Measurements from ENCODE around the gene NRL. TPM values are rescaled to one million over a fixed set of nuclear protein-coding genes. Genes with fewer than 3 reads are reported as not detected.
"Not testable (repeated sequence)": the region's sequence is repeated elsewhere in the genome, so short reads cannot be mapped to it uniquely, and the experiment has no call there.

Gene NRL
- total RNA-seq, 1 donor from 2014 or later = 0.48 TPM

DNA sequence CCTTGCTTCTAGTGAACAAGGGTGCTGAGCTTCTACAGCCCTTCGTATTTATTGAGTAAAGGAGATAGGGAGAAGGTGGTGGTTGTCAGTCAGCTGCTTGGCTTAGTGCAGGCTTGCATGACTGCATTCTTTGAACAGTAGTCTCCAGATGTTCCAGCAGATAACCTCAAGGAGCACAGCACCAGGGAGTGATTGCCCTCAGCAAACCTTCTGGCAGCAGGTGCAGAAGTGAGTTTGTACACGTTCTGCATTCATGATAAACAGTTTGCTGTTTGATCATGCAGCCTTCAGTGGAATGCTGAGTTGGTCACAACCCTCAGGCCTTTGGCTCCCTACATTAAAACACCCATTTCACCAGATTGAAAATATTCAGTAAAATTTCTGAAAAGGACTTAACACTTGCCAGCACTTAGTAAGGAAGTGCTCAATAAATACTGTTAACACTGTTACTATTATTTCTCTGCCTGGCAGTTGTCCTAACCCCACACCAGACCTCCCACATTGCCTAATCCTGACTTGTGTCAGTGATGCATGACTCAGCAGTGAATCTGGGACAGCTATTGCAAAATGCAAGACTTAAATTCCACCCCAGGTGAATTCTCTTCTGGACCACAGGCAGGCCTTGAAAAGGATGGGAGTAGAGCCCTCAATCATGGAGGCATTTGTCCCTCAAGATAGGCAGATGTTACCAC, 81.9 kb downstream of the NRL start:
- Histone ChIP-seq H3K79me2 (ENCODE audit: insufficient read depth, low read length) (no peaks in the 10 kb centered on the region), H3K9ac (ENCODE audit: low read length) (no peak overlapping the region), H3K27ac (ENCODE audit: low read depth, low read length) (no peak overlapping the region), H3K4me3 (ENCODE audit: insufficient read depth, low read depth, low read length) (no peak overlapping the region), H3K27me3 (ENCODE audit: insufficient read depth, low read length) (no peaks in the 10 kb centered on the region), H3K9me3 (ENCODE audit: insufficient read depth, low read depth, low read length) (no peaks in the 10 kb centered on the region), H3K36me3 (ENCODE audit: insufficient read depth, low read length) (no peaks in the 10 kb centered on the region), H4K20me1 (ENCODE audit: insufficient read depth, low read length) (no peaks in the 10 kb centered on the region), H3K4me1 (ENCODE audit: insufficient read depth, low read length) (no peaks in the 10 kb centered on the region), H3K4me2 (ENCODE audit: low read length) (no peak overlapping the region), H2AFZ (ENCODE audit: low read depth, low read length) (no peak overlapping the region)
- Mint-ChIP-seq H3K36me3 (ENCODE audit: low read depth, unreplicated experiment) (no peaks in the 10 kb centered on the region), H3K27ac (ENCODE audit: unreplicated experiment) (no peak overlapping the region), H3K9me3 (ENCODE audit: unreplicated experiment) (peaks cover 26% of the 10 kb centered on the region), H3K4me1 (ENCODE audit: low read depth, unreplicated experiment) (peaks cover 4% of the 10 kb centered on the region), H3K27me3 (ENCODE audit: low read depth, unreplicated experiment) (peaks cover 7% of the 10 kb centered on the region), H3K4me3 (ENCODE audit: unreplicated experiment) (no peak overlapping the region)
- FAIRE-seq (no peak), DNase-seq (ENCODE audit: low read depth) (peak; percentile 66)
- TF ChIP-seq, protein P1, sequence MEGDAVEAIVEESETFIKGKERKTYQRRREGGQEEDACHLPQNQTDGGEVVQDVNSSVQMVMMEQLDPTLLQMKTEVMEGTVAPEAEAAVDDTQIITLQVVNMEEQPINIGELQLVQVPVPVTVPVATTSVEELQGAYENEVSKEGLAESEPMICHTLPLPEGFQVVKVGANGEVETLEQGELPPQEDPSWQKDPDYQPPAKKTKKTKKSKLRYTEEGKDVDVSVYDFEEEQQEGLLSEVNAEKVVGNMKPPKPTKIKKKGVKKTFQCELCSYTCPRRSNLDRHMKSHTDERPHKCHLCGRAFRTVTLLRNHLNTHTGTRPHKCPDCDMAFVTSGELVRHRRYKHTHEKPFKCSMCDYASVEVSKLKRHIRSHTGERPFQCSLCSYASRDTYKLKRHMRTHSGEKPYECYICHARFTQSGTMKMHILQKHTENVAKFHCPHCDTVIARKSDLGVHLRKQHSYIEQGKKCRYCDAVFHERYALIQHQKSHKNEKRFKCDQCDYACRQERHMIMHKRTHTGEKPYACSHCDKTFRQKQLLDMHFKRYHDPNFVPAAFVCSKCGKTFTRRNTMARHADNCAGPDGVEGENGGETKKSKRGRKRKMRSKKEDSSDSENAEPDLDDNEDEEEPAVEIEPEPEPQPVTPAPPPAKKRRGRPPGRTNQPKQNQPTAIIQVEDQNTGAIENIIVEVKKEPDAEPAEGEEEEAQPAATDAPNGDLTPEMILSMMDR (IDR thresholded peaks at IDR 0.05; ENCODE audit: insufficient read depth, low read depth, low read length) = no peak
- no peak for TF ChIP-seq EZH2 (IDR thresholded peaks at IDR 0.05; ENCODE audit: insufficient read depth, low read length)

DNA sequence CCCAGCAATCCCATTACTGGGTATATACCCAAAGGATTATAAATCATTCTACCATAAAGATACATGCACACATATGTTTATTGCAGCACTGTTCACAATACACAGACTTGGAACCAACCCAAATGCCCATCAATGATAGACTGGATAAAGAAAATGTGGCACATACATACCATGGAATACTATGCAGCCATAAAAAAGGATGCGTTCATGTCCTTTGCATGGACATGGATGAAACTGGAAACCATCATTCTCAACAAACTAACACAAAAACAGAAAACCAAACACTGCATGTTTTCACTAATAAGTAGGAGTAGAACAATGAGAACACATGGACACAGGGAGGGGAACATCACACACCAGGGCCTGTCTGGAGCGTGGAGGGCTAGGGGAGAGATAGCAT, 83.4 kb downstream of the NRL start:
- H3K4me3 ChIP-seq (ENCODE audit: insufficient read depth, low read depth, low read length); H3K27ac Mint-ChIP-seq (ENCODE audit: unreplicated experiment); H3K9ac ChIP-seq (ENCODE audit: low read length); H3K9me3 ChIP-seq (ENCODE audit: insufficient read depth, low read depth, low read length); H4K20me1 ChIP-seq (ENCODE audit: insufficient read depth, low read length); H3K27ac ChIP-seq (ENCODE audit: low read depth, low read length); H2AFZ ChIP-seq (ENCODE audit: low read depth, low read length); DNase-seq (ENCODE audit: low read depth); H3K4me3 Mint-ChIP-seq (ENCODE audit: unreplicated experiment); H3K4me1 Mint-ChIP-seq (ENCODE audit: low read depth, unreplicated experiment); H3K36me3 Mint-ChIP-seq (ENCODE audit: low read depth, unreplicated experiment); H3K4me1 ChIP-seq (ENCODE audit: insufficient read depth, low read length); H3K4me2 ChIP-seq (ENCODE audit: low read length); FAIRE-seq; H3K27me3 ChIP-seq (ENCODE audit: insufficient read depth, low read length); H3K36me3 ChIP-seq (ENCODE audit: insufficient read depth, low read length); H3K79me2 ChIP-seq (ENCODE audit: insufficient read depth, low read length): not testable (repeated sequence)
- Mint-ChIP-seq H3K9me3 (ENCODE audit: unreplicated experiment) (peaks cover 26% of the 10 kb centered on the region), H3K27me3 (ENCODE audit: low read depth, unreplicated experiment) (peaks cover 18% of the 10 kb centered on the region)

DNA sequence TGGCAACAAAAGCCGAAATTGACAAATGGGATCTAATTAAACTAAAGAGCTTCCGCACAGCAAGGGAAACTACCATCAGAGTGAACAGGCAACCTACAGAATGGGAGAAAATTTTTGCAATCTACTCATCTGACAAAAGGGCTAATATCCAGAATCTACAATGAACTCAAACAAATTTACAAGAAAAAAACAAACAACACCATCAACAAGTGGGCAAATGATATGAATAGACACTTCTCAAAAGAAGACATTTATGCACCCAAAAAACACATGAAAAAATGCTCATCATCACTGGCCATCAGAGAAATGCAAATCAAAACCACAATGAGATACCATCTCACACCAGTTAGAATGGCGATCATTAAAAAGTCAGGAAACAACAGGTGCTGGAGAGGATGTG, 85.1 kb downstream of the NRL start:
- not testable (repeated sequence) for H3K4me1 Mint-ChIP-seq (ENCODE audit: low read depth, unreplicated experiment); H3K4me2 ChIP-seq (ENCODE audit: low read length); H3K27ac ChIP-seq (ENCODE audit: low read depth, low read length); H3K9me3 ChIP-seq (ENCODE audit: insufficient read depth, low read depth, low read length); H3K4me1 ChIP-seq (ENCODE audit: insufficient read depth, low read length); H4K20me1 ChIP-seq (ENCODE audit: insufficient read depth, low read length); H3K36me3 Mint-ChIP-seq (ENCODE audit: low read depth, unreplicated experiment); H2AFZ ChIP-seq (ENCODE audit: low read depth, low read length); H3K79me2 ChIP-seq (ENCODE audit: insufficient read depth, low read length); H3K27ac Mint-ChIP-seq (ENCODE audit: unreplicated experiment); FAIRE-seq; DNase-seq (ENCODE audit: low read depth); H3K9ac ChIP-seq (ENCODE audit: low read length); H3K4me3 ChIP-seq (ENCODE audit: insufficient read depth, low read depth, low read length); H3K36me3 ChIP-seq (ENCODE audit: insufficient read depth, low read length); H3K4me3 Mint-ChIP-seq (ENCODE audit: unreplicated experiment); H3K27me3 ChIP-seq (ENCODE audit: insufficient read depth, low read length)
- Mint-ChIP-seq H3K27me3 (ENCODE audit: low read depth, unreplicated experiment) (peaks cover 24% of the 10 kb centered on the region), H3K9me3 (ENCODE audit: unreplicated experiment) (peaks cover 26% of the 10 kb centered on the region)

Small RNA genes within 50 kb of the gene (microRNA-seq; reads per million reads assigned to microRNA genes)
- not detected for gene MIR7703

Other genes with a start within 250 kb of the NRL start
- gene DHRS4, start 161.2 kb downstream of the NRL start, total RNA-seq = 14.2 and 18.4 TPM in 2 replicates
- gene DHRS4L2, start 126.0 kb downstream of the NRL start, total RNA-seq = 13.4 and 15.8 TPM in 2 replicates
- 0.34 and 0.38 TPM in 2 replicates for gene CARMIL3, start 62.9 kb downstream of the NRL start, total RNA-seq
- gene CPNE6, start 43.4 kb downstream of the NRL start, total RNA-seq = not detected in 2 replicates
- 73.8 and 101 TPM in 2 replicates for gene PCK2, start 20.6 kb downstream of the NRL start, total RNA-seq
- 26.9 and 27.1 TPM in 2 replicates for gene DCAF11, start 172 bp downstream of the NRL start, total RNA-seq
- gene FITM1, start 15.7 kb upstream of the NRL start, total RNA-seq = 0.25 TPM in 1 of 2 replicates, not detected in the other
- gene PSME1, start 21.2 kb upstream of the NRL start, total RNA-seq = 116 and 122 TPM in 2 replicates
- 16.7 and 18.5 TPM in 2 replicates for gene EMC9, start 26.6 kb upstream of the NRL start, total RNA-seq
- 173 TPM in 2 replicates for gene PSME2, start 31.7 kb upstream of the NRL start, total RNA-seq
- gene RNF31, start 32.5 kb upstream of the NRL start, total RNA-seq = 59.0 and 69.8 TPM in 2 replicates
- 76.0 and 89.4 TPM in 2 replicates for gene IRF9, start 46.3 kb upstream of the NRL start, total RNA-seq
- gene REC8, start 57.1 kb upstream of the NRL start, total RNA-seq = 33.5 and 46.4 TPM in 2 replicates
- gene IPO4, start 73.9 kb upstream of the NRL start, total RNA-seq = 46.1 and 53.3 TPM in 2 replicates
- 59.3 and 62.9 TPM in 2 replicates for gene TM9SF1, start 80.5 kb upstream of the NRL start, total RNA-seq
- 0.22 and 0.34 TPM in 2 replicates for gene TSSK4, start 90.7 kb upstream of the NRL start, total RNA-seq
- 26.7 and 32.2 TPM in 2 replicates for gene CHMP4A, start 98.5 kb upstream of the NRL start, total RNA-seq
- gene MDP1, start 101.1 kb upstream of the NRL start, total RNA-seq = 8.9 and 9.9 TPM in 2 replicates
- gene NEDD8, start 117.4 kb upstream of the NRL start, total RNA-seq = 233 and 251 TPM in 2 replicates
- 55.5 and 66.5 TPM in 2 replicates for gene GMPR2, start 118.0 kb upstream of the NRL start, total RNA-seq
- gene TINF2, start 127.7 kb upstream of the NRL start, total RNA-seq = 33.0 and 36.2 TPM in 2 replicates
- 3.8 and 4.8 TPM in 2 replicates for gene TGM1, start 148.2 kb upstream of the NRL start, total RNA-seq
- gene RABGGTA, start 156.6 kb upstream of the NRL start, total RNA-seq = 26.6 and 27.3 TPM in 2 replicates
- 26.5 and 30.3 TPM in 2 replicates for gene DHRS1, start 184.8 kb upstream of the NRL start, total RNA-seq
- 22.9 and 23.5 TPM in 2 replicates for gene NOP9, start 184.9 kb upstream of the NRL start, total RNA-seq
- not detected in 2 replicates for gene CIDEB, start 193.0 kb upstream of the NRL start, total RNA-seq
- 7.8 and 9.3 TPM in 2 replicates for gene LTB4R2, start 195.2 kb upstream of the NRL start, total RNA-seq
- 5.5 TPM in 2 replicates for gene LTB4R, start 196.6 kb upstream of the NRL start, total RNA-seq
- 0.32 and 0.67 TPM in 2 replicates for gene ADCY4, start 220.1 kb upstream of the NRL start, total RNA-seq
- 0.58 and 0.95 TPM in 2 replicates for gene RIPK3, start 225.0 kb upstream of the NRL start, total RNA-seq